HCT116 (cell line): ENCODE results near the gene ATF2. TPM values are rescaled to one million over a fixed set of nuclear protein-coding genes. Genes with fewer than 3 reads are reported as not detected.

Source experiments
- ATAC-seq: fragments of 200-7000 bp; cut with Tn5 transposase; 2 replicates; pipeline ENCODE4 v1.9.1; 2020; ENCODE audit warnings: mild to moderate bottlenecking, moderate library complexity
- BruUV-seq: library from RNA; stranded (reverse); fragments of 400-500 nt; replicated peaks from 2 replicates; lab custom pipeline; 2021; lab: Mats Ljungman, UMichigan
- CTCF ChIA-PET: fragments of 300-600 bp; sonication (Branson Sonifier 250); formaldehyde crosslinking; loops from one replicate; lab custom pipeline; 2021; ENCODE audit warnings: antibody characterized with exemption; lab: Charles Lee
- POLR2A ChIA-PET: fragments of 300-600, 350-600 bp; sonication (Branson Sonifier 250); formaldehyde crosslinking; loops from one replicate; lab custom pipeline; 2021; ENCODE audit warnings: antibody characterized with exemption; lab: Charles Lee
- RAD21 ChIA-PET, 2 experiments: fragments of 300-600 bp; sonication (Branson Sonifier 250); formaldehyde crosslinking; loops; one replicate each; lab custom pipeline; 2023; ENCODE audit warnings: low total read pairs in 2 of 2; ENCODE audit not compliant: uncharacterized antibody in 2 of 2, unreplicated experiment in 2 of 2, low non-redundant PET in 1 of 2; lab: Charles Lee
- DNase-seq: peaks from one replicate; pipeline ENCODE4 v3.0.0-alpha.2; 2010; ENCODE audit warnings: low read depth, low spot score
- H2AFZ ChIP-seq: fragments of 200-600 bp; shearing (Covaris generic), sonication (generic); 2 replicates; pipeline ENCODE4 v1.6.1; 2017; ENCODE audit warnings: low read depth, mixed run types, mixed read lengths, antibody characterized with exemption, low read length; ENCODE audit not compliant: poor library complexity, severe bottlenecking
- H3K27ac ChIP-seq: 2 replicates; pipeline ENCODE4 v1.5.1; 2012; ENCODE audit warnings: low read depth, low read length
- H3K27me3 ChIP-seq: fragments of 200-600 bp; sonication (generic); 2 replicates; pipeline ENCODE4 v1.6.1; 2016; ENCODE audit warnings: mixed run types, low read length, mixed read lengths; ENCODE audit not compliant: insufficient read depth
- H3K36me3 ChIP-seq, 2 experiments: fragments of 200-500 bp in 1 of 2; fragments of 200-600 bp in 1 of 2; sonication (Bioruptor generic) in 1 of 2; sonication (generic) in 1 of 2; 2 replicates each; pipeline versions ENCODE4 v1.5.1 to v1.6.1; 2014 to 2016; ENCODE audit warnings: low read length in 2 of 2, inconsistent platforms in 1 of 2, mixed read lengths in 1 of 2, mixed run types in 1 of 2; ENCODE audit not compliant: insufficient read depth in 2 of 2, control insufficient read depth in 1 of 2
- H3K4me1 ChIP-seq, 2 experiments: fragments of 200-600 bp in 1 of 2; sonication (generic) in 1 of 2; 2 replicates each; pipeline versions ENCODE4 v1.5.1 to v1.6.1; 2012 to 2017; ENCODE audit warnings: low read length in 2 of 2, inconsistent platforms in 1 of 2, mild to moderate bottlenecking in 1 of 2, mixed read lengths in 1 of 2, mixed run types in 1 of 2, moderate library complexity in 1 of 2; ENCODE audit not compliant: insufficient read depth in 2 of 2, control insufficient read depth in 1 of 2
- H3K4me2 ChIP-seq: fragments of 200-600 bp; sonication (generic); 2 replicates; pipeline ENCODE4 v1.6.1; 2017; ENCODE audit warnings: mixed run types, low read length, mixed read lengths
- H3K4me3 ChIP-seq, 2 experiments: fragments of 200-600 bp in 1 of 2; sonication (generic) in 1 of 2; replicated peaks in 1 of 2; 2 replicates each; pipeline ENCODE4 v1.5.1; 2011 to 2016; ENCODE audit warnings: low read length in 2 of 2, control low read depth in 1 of 2, low read depth in 1 of 2, mild to moderate bottlenecking in 1 of 2, mixed read lengths in 1 of 2, mixed run types in 1 of 2
- H3K79me2 ChIP-seq: fragments of 200-600 bp; sonication (generic); 2 replicates; pipeline ENCODE4 v1.6.1; 2017; ENCODE audit warnings: mild to moderate bottlenecking, mixed run types, low read length, moderate library complexity, mixed read lengths; ENCODE audit not compliant: insufficient read depth
- H3K9ac ChIP-seq: fragments of 200-600 bp; sonication (generic); 2 replicates; pipeline ENCODE4 v1.6.1; 2016; ENCODE audit warnings: low read length, mixed read lengths
- H3K9me2 ChIP-seq: fragments of 200-600 bp; sonication (generic), shearing (Covaris generic); 2 replicates; pipeline ENCODE4 v1.6.1; 2017; ENCODE audit warnings: mixed run types, mild to moderate bottlenecking, moderate library complexity; ENCODE audit not compliant: insufficient read depth
- H3K9me3 ChIP-seq, 2 experiments: fragments of 200-500 bp in 1 of 2; fragments of 200-600 bp in 1 of 2; sonication (Bioruptor generic) in 1 of 2; sonication (generic) in 1 of 2; 2 replicates each; pipeline ENCODE4 v1.6.1; 2014 to 2017; ENCODE audit warnings: low read length in 2 of 2, mixed read lengths in 2 of 2, inconsistent platforms in 1 of 2, low read depth in 1 of 2, mild to moderate bottlenecking in 1 of 2, mixed run types in 1 of 2, moderate library complexity in 1 of 2; ENCODE audit not compliant: control insufficient read depth in 1 of 2, insufficient read depth in 1 of 2
- H4K20me1 ChIP-seq: fragments of 200-600 bp; sonication (generic), shearing (Covaris generic); 2 replicates; pipeline ENCODE4 v1.6.1; 2017; ENCODE audit warnings: mixed run types, mild to moderate bottlenecking, moderate library complexity; ENCODE audit not compliant: insufficient read depth
- CBX3 ChIP-seq: IDR thresholded peaks from 2 replicates; pipeline ENCODE4 v1.6.1; 2012; ENCODE audit warnings: low read depth
- CEBPB ChIP-seq: IDR thresholded peaks from 2 replicates; pipeline ENCODE4 v1.6.1; 2012; ENCODE audit warnings: low read depth
- CTCF ChIP-seq, 3 experiments: fragments of 200-600 bp in 1 of 3; sonication (generic) in 1 of 3; IDR thresholded peaks in 2 of 3; conservative IDR thresholded peaks in 1 of 3; 2 replicates each; pipeline ENCODE4 v1.5.1; 2012 to 2017; ENCODE audit warnings: low read depth in 2 of 3, low read length in 2 of 3, antibody characterized with exemption in 1 of 3, borderline replicate concordance in 1 of 3, control low read depth in 1 of 3, mild to moderate bottlenecking in 1 of 3, mixed read lengths in 1 of 3, mixed run types in 1 of 3, moderate library complexity in 1 of 3; ENCODE audit not compliant: insufficient read depth in 1 of 3
- EGR1 ChIP-seq: IDR thresholded peaks from 2 replicates; pipeline ENCODE4 v1.6.1; 2012; ENCODE audit warnings: low read depth
- ELF1 ChIP-seq: IDR thresholded peaks from 2 replicates; pipeline ENCODE4 v1.6.1; 2012; ENCODE audit warnings: low read depth, borderline replicate concordance
- EZH2 ChIP-seq: fragments of 200-600 bp; sonication (generic); IDR thresholded peaks from 2 replicates; pipeline ENCODE4 v1.6.1; 2017; ENCODE audit warnings: antibody characterized with exemption, mixed run types
- FOSL1 ChIP-seq: IDR thresholded peaks from 2 replicates; pipeline ENCODE4 v1.6.1; 2012; ENCODE audit warnings: low read depth
- JUND ChIP-seq: IDR thresholded peaks from 2 replicates; pipeline ENCODE4 v1.6.1; 2012
- MAX ChIP-seq: IDR thresholded peaks from 2 replicates; pipeline ENCODE4 v1.6.1; 2012
- POLR2A ChIP-seq: IDR thresholded peaks from 2 replicates; pipeline ENCODE4 v1.7.0; 2011; ENCODE audit warnings: borderline replicate concordance; ENCODE audit not compliant: insufficient read depth, insufficient read length; ENCODE audit errors: extremely low read depth
- POLR2AphosphoS5 ChIP-seq: IDR thresholded peaks from 2 replicates; pipeline ENCODE4 v1.6.1; 2011; ENCODE audit warnings: mild to moderate bottlenecking, low read depth, low read length, moderate library complexity
- RAD21 ChIP-seq: IDR thresholded peaks from 2 replicates; pipeline ENCODE4 v1.6.1; 2012; ENCODE audit warnings: low read depth, mild to moderate bottlenecking
- SIN3A ChIP-seq: IDR thresholded peaks from 2 replicates; pipeline ENCODE4 v1.6.1; 2012; ENCODE audit warnings: low read depth
- SP1 ChIP-seq: IDR thresholded peaks from 2 replicates; pipeline ENCODE4 v1.6.1; 2012; ENCODE audit warnings: low read depth
- TCF7L2 ChIP-seq: IDR thresholded peaks from 2 replicates; pipeline ENCODE4 v1.7.0; 2011; ENCODE audit warnings: borderline replicate concordance, inconsistent platforms; ENCODE audit not compliant: insufficient read depth, insufficient read length; ENCODE audit errors: extremely low read depth
- YY1 ChIP-seq: IDR thresholded peaks from 2 replicates; pipeline ENCODE4 v1.6.1; 2011; ENCODE audit warnings: low read length, low read depth, moderate library complexity, mild to moderate bottlenecking; ENCODE audit not compliant: insufficient replicate concordance; ENCODE audit errors: extremely low read depth
- ZBTB33 ChIP-seq: IDR thresholded peaks from 2 replicates; pipeline ENCODE4 v1.6.1; 2011; ENCODE audit warnings: mild to moderate bottlenecking, low read length, moderate library complexity; ENCODE audit not compliant: insufficient replicate concordance; ENCODE audit errors: extremely low read depth
- ZFX ChIP-seq: fragments of 450-650 bp; IDR thresholded peaks from 2 replicates; pipeline ENCODE4 v1.6.1; 2017
- ZNF274 ChIP-seq: fragments of 200-500 bp; sonication (Bioruptor generic); IDR thresholded peaks from 2 replicates; pipeline ENCODE4 v1.6.1; 2014; ENCODE audit warnings: mild to moderate bottlenecking, low read depth, low read length, inconsistent platforms
- intact Hi-C: fragments of 100-400 bp; cut with micrococcal nuclease; formaldehyde crosslinking; loops from 2 replicates; pipeline ENCODE4 v1.10.0; 2022
- total RNA-seq: library from RNA; stranded (reverse); gene quantifications from one replicate; pipeline ENCODE4 v1.2.1, GENCODE V29; 2021; ENCODE audit not compliant: unreplicated experiment
- TF ChIP-seq, protein P1 (sequence below): IDR thresholded peaks from 2 replicates; pipeline ENCODE4 v1.6.1; 2012

Gene ATF2
- total RNA-seq, 1 experiment from 2014 or later: 29.6 TPM

DNA sequence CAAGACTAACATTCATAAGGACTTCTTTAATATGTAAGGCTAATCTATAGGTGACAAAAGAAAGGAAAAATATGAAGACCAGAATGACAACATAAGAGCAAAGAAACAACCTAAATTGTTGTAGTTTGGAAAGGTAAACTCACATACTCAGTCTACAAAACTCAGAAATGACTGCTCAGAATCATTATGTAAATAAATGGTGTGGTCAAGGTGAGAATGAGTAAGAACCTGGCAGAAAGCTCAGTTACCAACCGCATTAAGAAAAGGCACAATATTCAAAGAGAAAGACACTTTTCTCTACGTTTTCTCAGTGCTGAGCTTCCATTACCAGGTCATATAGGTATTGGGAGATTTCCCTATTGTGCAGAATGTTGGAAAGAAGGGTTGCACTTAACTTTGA lies 15.8 kb downstream of the ATF2 start:
- Histone ChIP-seq H3K9me2 (no peaks in the 10 kb centered on the region), H3K27ac (no peak overlapping the region), H2AFZ (no peak overlapping the region), H3K9me3 (no peaks in the 10 kb centered on the region), H3K9ac (no peak overlapping the region), H4K20me1 (no peaks in the 10 kb centered on the region; the same call in 1 of the 2 replicates), H3K36me3 (no peaks in the 10 kb centered on the region), H3K4me3 (no peak overlapping the region), H3K27me3 (no peaks in the 10 kb centered on the region), H3K4me1 (peaks cover 3 to 13% of the 10 kb centered on the region in 2 experiments; a peak in 2 of 4 replicates), H3K4me2 (no peak overlapping the region), H3K79me2 (peaks cover 67% of the 10 kb centered on the region)
- TF ChIP-seq YY1 (no peak), FOSL1 (no peak), POLR2AphosphoS5 (no peak), ZBTB33 (no peak), ELF1 (no peak), RAD21 (no peak), POLR2A (no peak), MAX (no peak), CBX3 (no peak), JUND (no peak), SP1 (no peak), CTCF (IDR thresholded peaks at IDR 0.05 in 2 of 3, conservative IDR thresholded peaks at IDR 0.05 in 1 of 3; ENCODE audit: borderline replicate concordance in 1 of 3, insufficient read depth in 1 of 3, low read depth in 2 of 3, low read length in 2 of 3) (no peak), CEBPB (no peak), TCF7L2 (no peak), SIN3A (no peak), ZFX (no peak), EZH2 (no peak), ZNF274 (no peak), EGR1 (no peak)
- TF ChIP-seq, protein P1, sequence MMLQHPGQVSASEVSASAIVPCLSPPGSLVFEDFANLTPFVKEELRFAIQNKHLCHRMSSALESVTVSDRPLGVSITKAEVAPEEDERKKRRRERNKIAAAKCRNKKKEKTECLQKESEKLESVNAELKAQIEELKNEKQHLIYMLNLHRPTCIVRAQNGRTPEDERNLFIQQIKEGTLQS: no peak
- DNase-seq: no peak
- no TSS peak for BruUV-seq
- ChIA-PET RAD21 (no interaction called here), CTCF (interaction anchor here (0.6 kb wide), 1 partner anchor 13 kb away, joined by 3 read pairs; no protein-coding TSS in a partner anchor), POLR2A (no interaction called here)
- ATAC-seq: no peak
- intact Hi-C loops: no loop called here
